Measurements from ENCODE around the gene HFM1. TPM values are rescaled to one million over a fixed set of nuclear protein-coding genes. Genes with fewer than 3 reads are reported as not detected.

HFM1 gene
- 0.22 and 1.2 TPM in 2 replicates for total RNA-seq

GRCh38 chr1:91404151-91405012, at the start of gene HFM1:
Gene HFM1, minus strand, starts transcription at chr1:91404837. Its CDS starts 3,755 bp downstream, at chr1:91401082.

Small RNA genes within 50 kb of the gene (small RNA-seq; reads per million reads assigned to genes)
- gene RF00019, result not detected

Other genes starting within 250 kb of the HFM1 start
- gene CDC7, start 96.0 kb upstream of the HFM1 start, total RNA-seq, result 5.9 and 6.9 TPM in 2 replicates